ENCODE results near the gene ARHGAP24.

ARHGAP24 gene

GRCh38 chr4:85788604-85789003, 313.7 kb downstream of the ARHGAP24 start:
- TF ChIP-seq CTCF (IDR thresholded peaks at IDR 0.05), result no peak

- TF ChIP-seq CTCF (IDR thresholded peaks at IDR 0.05), result no peak
Measured at GRCh38 chr4:85789241-85789640, 314.3 kb downstream of the ARHGAP24 start.

- TF ChIP-seq CTCF (IDR thresholded peaks at IDR 0.05), result no peak
Measured at GRCh38 chr4:85790582-85790981, 315.6 kb downstream of the ARHGAP24 start.

- no peak for TF ChIP-seq CTCF (IDR thresholded peaks at IDR 0.05)
Measured at GRCh38 chr4:85792376-85793232, 317.7 kb downstream of the ARHGAP24 start.

- no peak for TF ChIP-seq CTCF (IDR thresholded peaks at IDR 0.05)
Measured at GRCh38 chr4:85793233-85793585, 318.3 kb downstream of the ARHGAP24 start.

GRCh38 chr4:85798012-85798770, 323.2 kb downstream of the ARHGAP24 start:
- no peak for TF ChIP-seq CTCF (IDR thresholded peaks at IDR 0.05)

GRCh38 chr4:85803856-85804255, 328.9 kb downstream of the ARHGAP24 start:
- no peak for TF ChIP-seq CTCF (IDR thresholded peaks at IDR 0.05)

All from LNCAP (cell line).